ENCODE results near the gene KBTBD4. TPM values are rescaled to one million over a fixed set of nuclear protein-coding genes. Genes with fewer than 3 reads are reported as not detected.
A peak's percentile ranks its signal among the peaks of the same experiment; 100 is the strongest.

Gene KBTBD4
- total and polyA plus RNA-seq, 4 donors: 5.6 to 12.0 (median 8.6) TPM

- Histone ChIP-seq H3K4me3 (ENCODE audit: low read depth in 1 of 3, low read length in 3 of 3) (no peak overlapping the region), H3K9ac (ENCODE audit: low read depth in 1 of 2, low read length in 2 of 2) (no peak overlapping the region), H3K36me3 (ENCODE audit: control insufficient read depth in 4 of 4, insufficient read depth in 3 of 4, low read depth in 1 of 4, low read length in 3 of 4) (peaks cover 0 to 15% (median 4%) of the 10 kb centered on the region in 4 donors), H3K27me3 (ENCODE audit: control insufficient read depth in 4 of 4, insufficient read depth in 4 of 4, low read length in 3 of 4) (no peaks in the 10 kb centered on the region), H3K9me3 (ENCODE audit: control insufficient read depth in 4 of 4, low read length in 3 of 4) (no peaks in the 10 kb centered on the region), H3K27ac (ENCODE audit: low read depth in 1 of 2, low read length in 2 of 2) (no peak overlapping the region), H3K4me1 (ENCODE audit: control insufficient read depth in 4 of 4, insufficient read depth in 4 of 4, low read length in 3 of 4) (peaks cover 6 to 44% (median 37%) of the 10 kb centered on the region in 4 donors)
- TF ChIP-seq REST (IDR thresholded peaks at IDR 0.05): no peak
- TF ChIP-seq, protein P1, sequence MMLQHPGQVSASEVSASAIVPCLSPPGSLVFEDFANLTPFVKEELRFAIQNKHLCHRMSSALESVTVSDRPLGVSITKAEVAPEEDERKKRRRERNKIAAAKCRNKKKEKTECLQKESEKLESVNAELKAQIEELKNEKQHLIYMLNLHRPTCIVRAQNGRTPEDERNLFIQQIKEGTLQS (IDR thresholded peaks at IDR 0.05): no peak
- DNase-seq (ENCODE audit: low spot score): no peak
- 49% methylated on average over 11 of the region's 11 CpGs for WGBS
These were observed 5.4 kb downstream of the KBTBD4 start for GRCh38 chr11:47573321-47573720.

DNA sequence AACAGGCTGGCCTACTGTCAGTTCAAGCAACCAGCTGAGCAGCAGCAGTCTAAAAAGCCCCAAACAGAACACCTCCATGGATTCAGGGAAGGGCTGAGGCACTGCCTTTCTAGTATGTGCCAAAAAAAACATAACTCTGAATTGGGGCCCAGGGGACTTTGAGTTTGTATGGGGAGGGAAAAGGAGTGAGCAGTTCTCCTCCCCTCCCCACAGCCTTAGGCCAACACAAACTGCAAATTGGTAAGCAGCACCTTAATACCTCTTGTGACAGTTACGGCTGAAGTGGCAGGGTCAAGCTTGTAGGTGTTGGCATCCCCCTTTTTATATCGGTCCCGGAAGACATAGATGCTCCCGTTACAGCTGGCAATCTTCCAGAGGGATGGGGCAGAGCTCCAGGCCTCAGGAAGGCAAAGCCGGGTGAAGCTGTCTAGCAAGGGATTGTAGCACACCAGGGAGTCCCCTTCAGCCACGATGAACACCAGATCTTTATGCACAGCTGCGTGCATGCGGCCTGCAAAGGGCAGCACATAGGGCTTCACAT lies 6.0 kb downstream of the KBTBD4 start:
- Histone ChIP-seq H3K9me3 (ENCODE audit: control insufficient read depth in 4 of 4, low read length in 3 of 4) (no peaks in the 10 kb centered on the region), H3K9ac (ENCODE audit: low read depth in 1 of 2, low read length in 2 of 2) (no peak overlapping the region), H3K27ac (ENCODE audit: low read depth in 1 of 2, low read length in 2 of 2) (peak overlapping the region; percentile 2 to 41), H3K27me3 (ENCODE audit: control insufficient read depth in 4 of 4, insufficient read depth in 4 of 4, low read length in 3 of 4) (no peaks in the 10 kb centered on the region), H3K36me3 (ENCODE audit: control insufficient read depth in 4 of 4, insufficient read depth in 3 of 4, low read depth in 1 of 4, low read length in 3 of 4) (peaks cover 0 to 15% (median 4%) of the 10 kb centered on the region in 4 donors), H3K4me3 (ENCODE audit: low read depth in 1 of 3, low read length in 3 of 3) (no peak overlapping the region), H3K4me1 (ENCODE audit: control insufficient read depth in 4 of 4, insufficient read depth in 4 of 4, low read length in 3 of 4) (peaks cover 3 to 39% (median 32%) of the 10 kb centered on the region in 4 donors)
- 41% methylated on average over 8 of the region's 8 CpGs for WGBS
- TF ChIP-seq RXRA (IDR thresholded peaks at IDR 0.05): peak; percentile 35 to 62
- no peak for TF ChIP-seq TAF1 (conservative IDR thresholded peaks at IDR 0.05)
- peak; percentile 50 for TF ChIP-seq SP1 (IDR thresholded peaks at IDR 0.05)
- peak in 1 of 2 donors; percentile 62 for TF ChIP-seq GABPA (IDR thresholded peaks at IDR 0.05 in 1 of 2, conservative IDR thresholded peaks at IDR 0.05 in 1 of 2)
- TF ChIP-seq, protein P2, sequence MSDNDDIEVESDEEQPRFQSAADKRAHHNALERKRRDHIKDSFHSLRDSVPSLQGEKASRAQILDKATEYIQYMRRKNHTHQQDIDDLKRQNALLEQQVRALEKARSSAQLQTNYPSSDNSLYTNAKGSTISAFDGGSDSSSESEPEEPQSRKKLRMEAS (IDR thresholded peaks at IDR 0.05): peak; percentile 23
- TF ChIP-seq NR2F2 (IDR thresholded peaks at IDR 0.05): no peak
- peak; percentile 47 to 48 for TF ChIP-seq RAD21 (IDR thresholded peaks at IDR 0.05)
- peak; percentile 27 for TF ChIP-seq REST (IDR thresholded peaks at IDR 0.05)
- TF ChIP-seq FOXA2 (IDR thresholded peaks at IDR 0.05): peak; percentile 6
- TF ChIP-seq HNF4G (IDR thresholded peaks at IDR 0.05): peak; percentile 45
- TF ChIP-seq, protein P3, sequence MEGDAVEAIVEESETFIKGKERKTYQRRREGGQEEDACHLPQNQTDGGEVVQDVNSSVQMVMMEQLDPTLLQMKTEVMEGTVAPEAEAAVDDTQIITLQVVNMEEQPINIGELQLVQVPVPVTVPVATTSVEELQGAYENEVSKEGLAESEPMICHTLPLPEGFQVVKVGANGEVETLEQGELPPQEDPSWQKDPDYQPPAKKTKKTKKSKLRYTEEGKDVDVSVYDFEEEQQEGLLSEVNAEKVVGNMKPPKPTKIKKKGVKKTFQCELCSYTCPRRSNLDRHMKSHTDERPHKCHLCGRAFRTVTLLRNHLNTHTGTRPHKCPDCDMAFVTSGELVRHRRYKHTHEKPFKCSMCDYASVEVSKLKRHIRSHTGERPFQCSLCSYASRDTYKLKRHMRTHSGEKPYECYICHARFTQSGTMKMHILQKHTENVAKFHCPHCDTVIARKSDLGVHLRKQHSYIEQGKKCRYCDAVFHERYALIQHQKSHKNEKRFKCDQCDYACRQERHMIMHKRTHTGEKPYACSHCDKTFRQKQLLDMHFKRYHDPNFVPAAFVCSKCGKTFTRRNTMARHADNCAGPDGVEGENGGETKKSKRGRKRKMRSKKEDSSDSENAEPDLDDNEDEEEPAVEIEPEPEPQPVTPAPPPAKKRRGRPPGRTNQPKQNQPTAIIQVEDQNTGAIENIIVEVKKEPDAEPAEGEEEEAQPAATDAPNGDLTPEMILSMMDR (IDR thresholded peaks at IDR 0.05; ENCODE audit: low read depth, low read length, missing input control): no peak
- no peak for TF ChIP-seq EGR1 (IDR thresholded peaks at IDR 0.05; ENCODE audit: low read depth in 2 of 2)
- TF ChIP-seq, protein P1 (IDR thresholded peaks at IDR 0.05): no peak
- TF ChIP-seq, protein P4, sequence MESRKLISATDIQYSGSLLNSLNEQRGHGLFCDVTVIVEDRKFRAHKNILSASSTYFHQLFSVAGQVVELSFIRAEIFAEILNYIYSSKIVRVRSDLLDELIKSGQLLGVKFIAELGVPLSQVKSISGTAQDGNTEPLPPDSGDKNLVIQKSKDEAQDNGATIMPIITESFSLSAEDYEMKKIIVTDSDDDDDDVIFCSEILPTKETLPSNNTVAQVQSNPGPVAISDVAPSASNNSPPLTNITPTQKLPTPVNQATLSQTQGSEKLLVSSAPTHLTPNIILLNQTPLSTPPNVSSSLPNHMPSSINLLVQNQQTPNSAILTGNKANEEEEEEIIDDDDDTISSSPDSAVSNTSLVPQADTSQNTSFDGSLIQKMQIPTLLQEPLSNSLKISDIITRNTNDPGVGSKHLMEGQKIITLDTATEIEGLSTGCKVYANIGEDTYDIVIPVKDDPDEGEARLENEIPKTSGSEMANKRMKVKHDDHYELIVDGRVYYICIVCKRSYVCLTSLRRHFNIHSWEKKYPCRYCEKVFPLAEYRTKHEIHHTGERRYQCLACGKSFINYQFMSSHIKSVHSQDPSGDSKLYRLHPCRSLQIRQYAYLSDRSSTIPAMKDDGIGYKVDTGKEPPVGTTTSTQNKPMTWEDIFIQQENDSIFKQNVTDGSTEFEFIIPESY (IDR thresholded peaks at IDR 0.05): no peak
- TF ChIP-seq FOXA1 (IDR thresholded peaks at IDR 0.05): no peak
- TF ChIP-seq YY1 (IDR thresholded peaks at IDR 0.05): peak; percentile 88
- peak; percentile 79 to 82 for TF ChIP-seq HNF4A (conservative IDR thresholded peaks at IDR 0.05)
- no peak for TF ChIP-seq JUND (IDR thresholded peaks at IDR 0.05)
- no peak for DNase-seq (ENCODE audit: low spot score)

All from liver (tissue), 9 donors.